ENCODE measurements around the gene SHISA5. TPM values are rescaled to one million over a fixed set of nuclear protein-coding genes. Genes with fewer than 3 reads are reported as not detected.

The SHISA5 gene
- total RNA-seq, 1 experiment from 2014 or later = 159 TPM

- no peak overlapping the region for H3K9ac ChIP-seq (ENCODE audit: low read length)
- no peaks in the 10 kb centered on the region for H4K20me1 ChIP-seq (ENCODE audit: low read length)
- no peak overlapping the region for H3K4me2 ChIP-seq (ENCODE audit: low read length)
- DNase-seq = no peak
- peaks cover 61% of the 10 kb centered on the region for H3K36me3 ChIP-seq (ENCODE audit: low read depth, low read length)
- no peaks in the 10 kb centered on the region for H3F3A ChIP-seq (ENCODE audit: low read length, unreplicated experiment)
- ChIA-PET POLR2A (ENCODE audit: unreplicated experiment) (interaction anchor here (0.7 kb wide), 1 partner anchor 36 kb away, joined by 4 read pairs; no protein-coding TSS in a partner anchor), CTCF (no interaction called here)
- no TSS peak for BruUV-seq (replicated peaks)
- no peaks in the 10 kb centered on the region for H3K9me3 ChIP-seq (ENCODE audit: low read length)
- no peaks in the 10 kb centered on the region for H3K79me2 ChIP-seq (ENCODE audit: low read length)
- TF ChIP-seq EZH2phosphoT487 (IDR thresholded peaks at IDR 0.05; ENCODE audit: borderline replicate concordance, low read length) (no peak), EZH2 (IDR thresholded peaks at IDR 0.05; ENCODE audit: low read length, unreplicated experiment) (no peak), CTCF (conservative IDR thresholded peaks at IDR 0.05; ENCODE audit: low read depth, low read length) (no peak)
- no peak overlapping the region for H3K4me3 ChIP-seq (ENCODE audit: low read length)
- H3K4me1 ChIP-seq (ENCODE audit: insufficient read depth, low read length) = no peaks in the 10 kb centered on the region
- no peak for ATAC-seq
- H3K27ac ChIP-seq (ENCODE audit: low read length) = no peak overlapping the region
- no peaks in the 10 kb centered on the region for H3K27me3 ChIP-seq (ENCODE audit: low read length)
- no peaks in the 10 kb centered on the region for H3K9me2 ChIP-seq (replicated peaks; ENCODE audit: low read length)
- H2AFZ ChIP-seq (ENCODE audit: low read length) = no peak overlapping the region
- intact Hi-C loops (cut with micrococcal nuclease) = no loop called here
Observed at GRCh38 chr3:48456456-48456855, 47.5 kb downstream of the SHISA5 start.

- Histone ChIP-seq H3K79me2 (ENCODE audit: low read length) (peaks cover 24% of the 10 kb centered on the region), H4K20me1 (ENCODE audit: low read length) (no peaks in the 10 kb centered on the region), H3K9ac (ENCODE audit: low read length) (no peak overlapping the region), H3F3A (ENCODE audit: low read length, unreplicated experiment) (no peaks in the 10 kb centered on the region), H3K4me1 (ENCODE audit: insufficient read depth, low read length) (peaks cover 14% of the 10 kb centered on the region), H3K36me3 (ENCODE audit: low read depth, low read length) (peaks cover 28% of the 10 kb centered on the region), H3K27me3 (ENCODE audit: low read length) (no peaks in the 10 kb centered on the region), H2AFZ (ENCODE audit: low read length) (no peak overlapping the region), H3K9me3 (ENCODE audit: low read length) (no peaks in the 10 kb centered on the region), H3K4me3 (ENCODE audit: low read length) (no peak overlapping the region), H3K27ac (ENCODE audit: low read length) (no peak overlapping the region), H3K9me2 (replicated peaks; ENCODE audit: low read length) (no peaks in the 10 kb centered on the region), H3K4me2 (ENCODE audit: low read length) (no peak overlapping the region)
- no peak for DNase-seq
- intact Hi-C loops (cut with micrococcal nuclease) = no loop called here
- no peak for ATAC-seq
- no peak for TF ChIP-seq CTCF (conservative IDR thresholded peaks at IDR 0.05; ENCODE audit: low read depth, low read length)
- TF ChIP-seq EZH2 (IDR thresholded peaks at IDR 0.05; ENCODE audit: low read length, unreplicated experiment) = no peak
- TF ChIP-seq EZH2phosphoT487 (IDR thresholded peaks at IDR 0.05; ENCODE audit: borderline replicate concordance, low read length) = no peak
- CTCF ChIA-PET = interaction anchor here (0.7 kb wide), 1 partner anchor 11 kb away, joined by 3 read pairs; no protein-coding TSS in a partner anchor
- POLR2A ChIA-PET (ENCODE audit: unreplicated experiment) = no interaction called here
- no TSS peak for BruUV-seq (replicated peaks)
Observed at GRCh38 chr3:48451270-48451669, 52.7 kb downstream of the SHISA5 start.

DNA sequence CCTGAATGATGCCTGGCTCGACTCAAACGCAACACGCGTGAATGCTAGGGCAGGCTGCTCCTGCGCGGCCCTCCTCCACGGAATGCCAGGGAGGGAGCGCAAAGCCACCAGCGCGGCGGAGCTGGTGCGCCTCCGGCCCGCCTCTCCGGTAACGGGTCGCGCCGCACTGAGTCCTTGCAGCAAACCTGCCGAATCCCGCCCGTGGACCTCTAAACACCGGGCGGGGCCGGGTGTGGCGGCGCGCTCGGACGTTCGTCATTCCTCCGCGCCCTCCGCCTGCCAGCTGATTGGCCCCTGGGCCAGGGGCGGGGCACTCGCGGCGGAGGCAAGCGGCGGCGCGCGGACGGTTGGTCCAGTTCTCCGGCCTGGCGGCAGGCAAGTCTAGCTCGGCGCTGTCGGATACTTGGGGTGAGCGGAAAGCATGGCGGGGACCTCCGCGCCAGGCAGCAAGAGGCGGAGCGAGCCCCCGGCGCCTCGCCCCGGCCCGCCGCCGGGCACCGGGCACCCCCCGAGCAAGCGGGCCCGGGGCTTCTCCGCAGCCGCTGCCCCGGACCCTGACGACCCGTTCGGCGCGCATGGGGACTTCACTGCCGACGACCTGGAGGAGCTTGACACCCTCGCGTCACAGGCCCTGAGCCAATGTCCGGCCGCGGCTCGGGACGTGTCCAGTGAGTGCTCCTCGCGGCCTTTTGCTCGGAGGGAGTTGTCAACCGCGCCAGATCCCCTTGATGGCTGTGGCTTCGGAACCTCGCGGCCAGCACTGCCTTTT, 57.4 kb downstream of the SHISA5 start, which contains the start of gene ATRIP:
ATRIP (plus strand) TSS at position 313 of the 769 bp plus-strand sequence; CDS start at position 422, 109 bp downstream.
- CTCF ChIA-PET = interaction anchor here (0.6 to 3.3 kb wide), 3 partner anchors 11 to 215 kb away, joined by 3 to 39 read pairs (median 6); no protein-coding TSS in a partner anchor
- Histone ChIP-seq H3K36me3 (ENCODE audit: low read depth, low read length) (peaks cover 13% of the 10 kb centered on the region), H3K27ac (ENCODE audit: low read length) (peak within 1 kb of the TSS; percentile 38), H3K27me3 (ENCODE audit: low read length) (no peaks in the 10 kb centered on the region), H3K4me3 (ENCODE audit: low read length) (peak within 1 kb of the TSS; percentile 98), H2AFZ (ENCODE audit: low read length) (peak within 1 kb of the TSS; percentile 92), H3K9ac (ENCODE audit: low read length) (peak within 1 kb of the TSS; percentile 81), H3K79me2 (ENCODE audit: low read length) (peaks cover 44% of the 10 kb centered on the region), H3F3A (ENCODE audit: low read length, unreplicated experiment) (peaks cover 12% of the 10 kb centered on the region), H3K9me3 (ENCODE audit: low read length) (no peaks in the 10 kb centered on the region), H3K4me1 (ENCODE audit: insufficient read depth, low read length) (peaks cover 30% of the 10 kb centered on the region), H4K20me1 (ENCODE audit: low read length) (peaks cover 3% of the 10 kb centered on the region), H3K9me2 (replicated peaks; ENCODE audit: low read length) (no peaks in the 10 kb centered on the region), H3K4me2 (ENCODE audit: low read length) (peak within 1 kb of the TSS; percentile 87)
- TF ChIP-seq CTCF (conservative IDR thresholded peaks at IDR 0.05; ENCODE audit: low read depth, low read length) = no peak
- no peak for TF ChIP-seq EZH2 (IDR thresholded peaks at IDR 0.05; ENCODE audit: low read length, unreplicated experiment)
- TF ChIP-seq EZH2phosphoT487 (IDR thresholded peaks at IDR 0.05; ENCODE audit: borderline replicate concordance, low read length) = no peak
- DNase-seq = peak; percentile 93
- ATAC-seq = peak; percentile 89
- no TSS peak for BruUV-seq (replicated peaks)
- POLR2A ChIA-PET (ENCODE audit: unreplicated experiment) = interaction anchor here (0.5 to 0.7 kb wide), 5 partner anchors 103 to 643 kb away, joined by 3 to 8 read pairs (median 4); no protein-coding TSS in a partner anchor
- intact Hi-C loops (cut with micrococcal nuclease) = loop anchor here (5.0 kb wide), 1 partner anchor 111 kb away; the partner anchor contains the start of gene PFKFB4

All from PC-3 (cell line).